Measurements from ENCODE around the gene FAM53A. TPM values are rescaled to one million over a fixed set of nuclear protein-coding genes. Genes with fewer than 3 reads are reported as not detected.
"Not testable (repeated sequence)": the region's sequence is repeated elsewhere in the genome, so short reads cannot be mapped to it uniquely, and the experiment has no call there.

Gene FAM53A
- total RNA-seq, 2 experiments from 2014 or later: 0.54 to 0.97 TPM

DNA sequence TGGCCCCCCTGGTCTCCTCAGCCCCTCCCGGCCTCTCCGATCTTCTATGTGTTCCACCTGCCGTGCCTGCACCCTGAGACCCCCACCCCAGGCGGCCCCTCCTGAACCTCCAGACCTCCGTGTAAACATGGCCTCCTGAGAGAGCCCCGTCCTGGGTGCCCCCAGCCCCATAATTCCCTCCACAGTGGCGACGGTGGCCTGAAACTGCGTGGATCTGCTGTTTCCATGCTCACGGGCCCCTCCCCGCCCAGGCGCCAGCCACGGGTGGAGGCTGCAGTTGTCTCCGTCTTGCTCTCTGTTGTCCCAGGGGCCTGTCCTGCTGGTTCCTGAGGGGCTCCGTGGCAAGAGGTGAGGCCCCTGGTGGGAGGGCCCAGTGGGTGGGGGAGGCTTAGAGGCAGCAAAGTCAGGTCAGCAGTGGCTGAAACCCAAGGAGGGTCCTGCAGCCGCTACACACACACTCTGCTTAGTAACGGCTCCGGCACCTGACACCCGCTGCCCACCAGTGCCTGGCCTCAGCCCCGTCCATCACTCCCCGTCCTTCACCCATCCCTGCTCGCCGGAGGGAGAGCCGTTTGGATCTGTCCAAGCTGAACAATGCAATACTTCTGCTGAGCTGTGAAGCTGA lies 75.8 kb downstream of the FAM53A start:
- H3K27ac Mint-ChIP-seq: no peak overlapping the region
- H3K36me3 Mint-ChIP-seq: no peaks in the 10 kb centered on the region

DNA sequence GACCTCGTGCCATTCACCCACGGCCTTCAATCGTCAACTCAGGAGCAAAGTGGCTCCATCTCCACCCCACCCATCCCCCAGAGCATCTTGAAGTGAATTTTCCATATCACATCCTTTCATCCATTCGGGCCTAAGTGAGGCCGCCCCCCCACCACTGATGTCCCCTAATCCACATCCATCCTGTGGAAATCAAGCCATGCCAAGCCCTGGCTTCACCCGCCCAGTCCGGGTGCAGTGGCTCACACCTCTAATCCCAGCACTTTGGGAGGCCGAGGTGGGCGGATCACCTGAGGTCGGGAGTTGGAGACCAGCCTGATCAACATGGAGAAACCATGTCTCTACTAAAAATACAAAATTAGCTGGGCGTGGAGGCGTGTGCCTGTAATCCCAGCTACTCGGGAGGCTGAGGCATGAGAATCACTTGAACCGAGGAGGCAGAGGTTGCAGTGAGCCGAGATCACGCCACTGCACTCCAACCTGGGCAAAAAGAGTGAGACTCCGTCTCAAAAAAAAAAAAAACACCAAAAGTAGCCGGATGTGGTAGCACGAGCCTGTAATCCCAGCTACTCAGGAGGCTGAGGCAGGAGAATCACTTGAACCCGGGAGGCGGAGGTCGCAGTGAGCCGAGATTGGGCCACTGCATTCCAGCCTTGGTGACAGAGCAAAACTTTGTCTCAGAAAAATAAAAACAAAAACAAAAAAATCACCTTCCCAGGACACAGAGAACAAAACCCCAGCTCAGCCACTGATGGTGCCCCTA lies 76.5 kb downstream of the FAM53A start:
- ATAC-seq (ENCODE audit: low read depth); H3K36me3 Mint-ChIP-seq; H3K9me3 Mint-ChIP-seq; POLR2A ChIA-PET; H3K4me3 Mint-ChIP-seq; H3K27me3 Mint-ChIP-seq; DNase-seq; H3K27ac Mint-ChIP-seq: not testable (repeated sequence)
- peaks cover 12% of the 10 kb centered on the region for H3K4me1 Mint-ChIP-seq

More for the DNA sequence above, 75.8 kb downstream of the FAM53A start:
- Mint-ChIP-seq H3K27me3 (no peaks in the 10 kb centered on the region), H3K9me3 (no peaks in the 10 kb centered on the region), H3K4me3 (no peak overlapping the region), H3K4me1 (peaks cover 12% of the 10 kb centered on the region)
- no peak for DNase-seq
- no peak for ATAC-seq (ENCODE audit: low read depth)
- POLR2A ChIA-PET: no interaction called here

- POLR2A ChIA-PET: interaction anchor here (0.7 to 2.1 kb wide), 6 partner anchors 25 to 636 kb away, joined by 3 to 9 read pairs (median 3); partner anchors contain the start of gene UVSSA
- peak overlapping the region; percentile 54 for H3K4me3 Mint-ChIP-seq
- no peaks in the 10 kb centered on the region for H3K36me3 Mint-ChIP-seq
- peak; percentile 71 for ATAC-seq (ENCODE audit: low read depth)
- DNase-seq: peak; percentile 66
- no peaks in the 10 kb centered on the region for H3K9me3 Mint-ChIP-seq
- peaks cover 15% of the 10 kb centered on the region for H3K4me1 Mint-ChIP-seq
- H3K27me3 Mint-ChIP-seq: no peaks in the 10 kb centered on the region
- H3K27ac Mint-ChIP-seq: peak overlapping the region; percentile 84
Observed at GRCh38 chr4:1604706-1605205, 79.4 kb downstream of the FAM53A start.

GRCh38 chr4:1604181-1604705 lies 79.9 kb downstream of the FAM53A start:
- Mint-ChIP-seq H3K4me3 (peak overlapping the region; percentile 54), H3K4me1 (peaks cover 15% of the 10 kb centered on the region), H3K27me3 (no peaks in the 10 kb centered on the region), H3K27ac (peak overlapping the region; percentile 84), H3K36me3 (no peaks in the 10 kb centered on the region), H3K9me3 (no peaks in the 10 kb centered on the region)
- no peak for ATAC-seq (ENCODE audit: low read depth)
- no peak for DNase-seq
- POLR2A ChIA-PET: interaction anchor here (0.7 to 2.1 kb wide), 4 partner anchors 24 to 637 kb away, joined by 3 to 9 read pairs (median 3); partner anchors contain the start of gene UVSSA

DNA sequence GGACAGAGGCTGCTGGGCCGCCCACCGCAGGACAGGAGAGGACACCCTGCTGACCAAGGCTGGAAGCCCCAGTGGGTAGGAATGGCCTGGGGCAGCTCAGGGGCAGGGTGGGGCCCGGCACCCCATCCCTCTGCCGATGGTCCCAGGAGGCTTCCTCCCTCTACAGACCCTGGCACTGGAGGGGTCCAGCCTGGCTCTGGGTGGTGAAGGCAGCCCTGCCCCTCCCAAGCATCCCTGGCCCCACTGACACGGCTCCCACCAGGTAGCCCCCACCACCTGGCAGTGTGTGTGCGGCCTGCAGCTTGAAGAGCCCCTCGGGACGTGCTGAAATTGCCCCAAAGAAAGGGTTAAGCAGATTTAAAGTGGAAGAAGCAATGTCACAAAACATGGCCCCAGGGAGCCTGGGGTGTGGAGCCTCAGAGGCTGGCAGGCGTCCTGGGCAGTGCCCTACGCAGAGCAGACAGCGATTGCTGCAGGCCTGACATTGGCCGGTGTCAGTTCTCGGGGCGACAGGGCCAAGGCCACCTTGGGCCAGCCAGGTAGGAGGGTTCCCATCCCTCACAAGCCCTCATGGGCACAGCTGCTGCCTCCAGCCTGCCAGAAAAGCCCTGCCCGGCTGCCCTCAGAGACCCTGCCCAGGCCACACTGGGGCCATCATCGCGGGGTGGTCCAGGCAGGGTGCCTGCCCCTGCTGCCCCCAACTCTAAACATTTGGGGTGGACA lies 80.5 kb downstream of the FAM53A start:
- ATAC-seq (ENCODE audit: low read depth): no peak
- H3K27ac Mint-ChIP-seq: peak overlapping the region; percentile 30
- no peak for DNase-seq
- H3K4me1 Mint-ChIP-seq: peaks cover 16% of the 10 kb centered on the region
- POLR2A ChIA-PET: no interaction called here
- no peaks in the 10 kb centered on the region for H3K27me3 Mint-ChIP-seq
- H3K4me3 Mint-ChIP-seq: no peak overlapping the region
- H3K9me3 Mint-ChIP-seq: no peaks in the 10 kb centered on the region
- no peaks in the 10 kb centered on the region for H3K36me3 Mint-ChIP-seq

GRCh38 chr4:1602655-1603412 lies 81.3 kb downstream of the FAM53A start:
- Mint-ChIP-seq H3K4me3 (no peak overlapping the region), H3K9me3 (no peaks in the 10 kb centered on the region), H3K36me3 (no peaks in the 10 kb centered on the region), H3K27me3 (no peaks in the 10 kb centered on the region), H3K4me1 (peaks cover 17% of the 10 kb centered on the region), H3K27ac (peak overlapping the region; percentile 30)
- DNase-seq (peak; percentile 20), ATAC-seq (ENCODE audit: low read depth) (no peak)
- POLR2A ChIA-PET: no interaction called here

GRCh38 chr4:1601852-1602654 lies 82.1 kb downstream of the FAM53A start:
- no peak for DNase-seq
- H3K4me1 Mint-ChIP-seq: peaks cover 17% of the 10 kb centered on the region
- H3K27ac Mint-ChIP-seq: no peak overlapping the region
- no peak overlapping the region for H3K4me3 Mint-ChIP-seq
- no peaks in the 10 kb centered on the region for H3K36me3 Mint-ChIP-seq
- H3K9me3 Mint-ChIP-seq: no peaks in the 10 kb centered on the region
- no peak for ATAC-seq (ENCODE audit: low read depth)
- POLR2A ChIA-PET: no interaction called here
- H3K27me3 Mint-ChIP-seq: no peaks in the 10 kb centered on the region

DNA sequence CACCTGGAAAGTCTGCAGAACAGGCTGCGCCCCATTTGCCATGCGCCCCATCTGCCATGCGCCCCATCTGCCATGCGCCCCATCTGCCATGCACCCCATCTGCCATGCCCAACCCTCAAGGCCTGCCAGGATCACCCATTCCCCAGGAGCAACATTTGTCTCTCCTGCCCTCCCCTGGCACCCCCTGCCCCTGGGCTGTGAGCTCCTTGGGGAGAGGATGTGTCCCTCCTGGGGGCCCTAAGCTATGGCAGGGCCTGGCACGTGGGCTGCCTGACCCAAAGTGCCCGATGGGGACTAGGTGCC lies 82.6 kb downstream of the FAM53A start:
- H3K4me1 Mint-ChIP-seq: peaks cover 17% of the 10 kb centered on the region
- ATAC-seq (ENCODE audit: low read depth): no peak
- DNase-seq: no peak
- H3K9me3 Mint-ChIP-seq: no peaks in the 10 kb centered on the region
- no peak overlapping the region for H3K4me3 Mint-ChIP-seq
- no peak overlapping the region for H3K27ac Mint-ChIP-seq
- no peaks in the 10 kb centered on the region for H3K27me3 Mint-ChIP-seq
- POLR2A ChIA-PET: no interaction called here
- H3K36me3 Mint-ChIP-seq: no peaks in the 10 kb centered on the region

DNA sequence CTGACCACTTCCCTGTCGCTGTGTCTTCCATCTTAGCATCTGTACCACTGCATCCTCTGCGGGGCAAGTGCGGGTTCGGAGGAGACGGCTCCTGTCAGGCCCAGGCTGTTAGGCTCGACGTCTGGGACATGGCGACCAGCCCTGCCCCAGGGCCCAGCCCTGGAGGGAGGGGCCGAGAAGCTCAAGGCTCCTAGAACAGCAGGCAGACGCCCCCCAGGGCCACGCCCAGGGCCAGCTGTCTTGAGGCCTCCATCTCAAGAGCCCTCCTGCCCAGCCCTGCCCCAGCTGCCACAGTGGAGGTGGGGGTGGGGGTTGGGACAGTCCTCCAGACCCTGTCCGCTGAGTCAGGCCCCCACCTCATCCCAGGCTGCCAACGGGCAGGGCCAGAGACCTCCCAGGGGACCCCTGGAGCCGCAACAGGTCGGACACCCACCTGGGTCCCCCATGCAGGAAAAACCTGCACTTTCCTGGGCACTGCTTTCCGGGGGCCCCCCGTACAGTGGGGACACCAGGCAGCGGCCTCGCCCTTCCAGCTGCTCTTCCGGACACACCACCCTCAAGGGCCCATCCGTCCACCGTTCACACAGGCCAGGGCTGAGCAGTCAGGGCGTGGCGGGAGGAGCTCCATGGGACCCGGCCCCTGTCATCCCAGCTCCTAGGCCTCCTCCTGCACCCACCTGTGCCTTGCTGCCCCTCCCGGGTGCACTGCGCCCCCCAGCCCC lies 83.1 kb downstream of the FAM53A start:
- POLR2A ChIA-PET: no interaction called here
- ATAC-seq (ENCODE audit: low read depth) (no peak), DNase-seq (no peak)
- no peak overlapping the region for H3K27ac Mint-ChIP-seq
- peaks cover 14% of the 10 kb centered on the region for H3K4me1 Mint-ChIP-seq
- H3K36me3 Mint-ChIP-seq: no peaks in the 10 kb centered on the region
- H3K27me3 Mint-ChIP-seq: no peaks in the 10 kb centered on the region
- no peak overlapping the region for H3K4me3 Mint-ChIP-seq
- no peaks in the 10 kb centered on the region for H3K9me3 Mint-ChIP-seq

DNA sequence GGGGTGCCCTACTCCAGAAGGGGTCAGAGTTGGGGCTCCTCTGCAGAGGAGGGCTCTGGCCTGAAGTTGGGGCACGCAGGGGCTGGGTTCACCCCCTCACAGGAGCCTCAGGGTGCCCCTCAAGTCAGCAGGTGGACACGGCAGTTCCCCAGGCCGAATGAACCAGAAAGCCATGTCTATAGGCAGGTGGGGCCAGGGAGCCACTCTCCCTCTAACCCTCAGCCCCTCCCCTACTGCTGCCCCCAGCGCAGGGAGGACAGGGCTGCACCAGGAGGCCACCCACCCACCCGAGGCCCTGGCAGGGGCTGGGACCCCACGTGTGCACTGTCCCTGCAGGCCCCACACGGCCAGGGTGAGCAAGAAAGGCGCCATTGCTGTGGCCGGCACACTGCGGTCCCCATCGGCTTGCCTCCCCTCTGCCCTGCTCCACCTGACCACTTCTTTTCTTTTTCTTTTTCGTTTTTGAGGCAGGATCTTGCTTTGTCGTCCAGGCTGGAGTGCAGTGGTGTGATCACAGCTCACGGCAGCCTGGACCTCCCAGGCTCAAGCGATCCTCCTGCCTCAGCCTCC lies 83.8 kb downstream of the FAM53A start:
- ATAC-seq (ENCODE audit: low read depth): no peak

GRCh38 chr4:1599491-1600210 lies 84.5 kb downstream of the FAM53A start:
- Mint-ChIP-seq H3K36me3 (no peaks in the 10 kb centered on the region), H3K9me3 (no peaks in the 10 kb centered on the region), H3K27me3 (no peaks in the 10 kb centered on the region), H3K4me1 (peaks cover 5% of the 10 kb centered on the region), H3K4me3 (no peak overlapping the region), H3K27ac (no peak overlapping the region)
- DNase-seq (peak; percentile 27), ATAC-seq (ENCODE audit: low read depth) (no peak)
- POLR2A ChIA-PET: no interaction called here

More for the DNA sequence above, 83.8 kb downstream of the FAM53A start:
- POLR2A ChIA-PET: no interaction called here
- no peak for DNase-seq
- Mint-ChIP-seq H3K27ac (no peak overlapping the region), H3K9me3 (no peaks in the 10 kb centered on the region), H3K4me3 (no peak overlapping the region), H3K27me3 (no peaks in the 10 kb centered on the region), H3K4me1 (peaks cover 9% of the 10 kb centered on the region), H3K36me3 (no peaks in the 10 kb centered on the region)

Measured in activated naive CD8-positive, alpha-beta T cell treated with anti-CD3 and anti-CD28 coated beads, Interleukin-2, amount 10 ng/mL, durations not matched to agents 7 days and 5 days (primary cell).